Stimulated activated CD8-positive, alpha-beta memory T cell treated with anti-CD3 and anti-CD28 coated beads, Interleukin-4, amount 100 ng/mL, for 48 hours (primary cell): ENCODE measurements around the gene TNRC6B.

Source experiments
- DNase-seq: peaks from one replicate; pipeline ENCODE4 v3.0.0-alpha.2; 2020

The TNRC6B gene

GRCh38 chr22:40240686-40241085, 63.0 kb downstream of the TNRC6B start:
- peak; percentile 25 for DNase-seq

GRCh38 chr22:40241200-40241763, 63.6 kb downstream of the TNRC6B start:
- DNase-seq: peak; percentile 25

GRCh38 chr22:40243891-40244290, 66.2 kb downstream of the TNRC6B start:
- no peak for DNase-seq

- no peak for DNase-seq
Observed at GRCh38 chr22:40244586-40244985, 66.9 kb downstream of the TNRC6B start.

- DNase-seq: peak; percentile 77
Observed at GRCh38 chr22:40247976-40248375, 70.3 kb downstream of the TNRC6B start.

- DNase-seq: no peak
Observed at GRCh38 chr22:40249286-40249685, 71.6 kb downstream of the TNRC6B start.

GRCh38 chr22:40250608-40251007, 72.9 kb downstream of the TNRC6B start:
- DNase-seq: peak; percentile 58

- DNase-seq: no peak
Observed at GRCh38 chr22:40251106-40251505, 73.4 kb downstream of the TNRC6B start.

GRCh38 chr22:40252146-40252545, 74.4 kb downstream of the TNRC6B start:
- DNase-seq: no peak

- no peak for DNase-seq
Observed at GRCh38 chr22:40256516-40256915, 78.8 kb downstream of the TNRC6B start.

- DNase-seq: no peak
Observed at GRCh38 chr22:40258017-40258416, 80.3 kb downstream of the TNRC6B start.

GRCh38 chr22:40258501-40258915, 80.8 kb downstream of the TNRC6B start:
- no peak for DNase-seq

GRCh38 chr22:40261783-40262182, 84.1 kb downstream of the TNRC6B start:
- DNase-seq: no peak

- DNase-seq: no peak
Observed at GRCh38 chr22:40263191-40263590, 85.5 kb downstream of the TNRC6B start.

- DNase-seq: no peak
Observed at GRCh38 chr22:40265783-40266182, 88.1 kb downstream of the TNRC6B start.

GRCh38 chr22:40270031-40270430, 92.3 kb downstream of the TNRC6B start:
- DNase-seq: no peak

GRCh38 chr22:40270748-40271373, 93.1 kb downstream of the TNRC6B start:
- no peak for DNase-seq

GRCh38 chr22:40271440-40271839, 93.7 kb downstream of the TNRC6B start:
- DNase-seq: no peak

GRCh38 chr22:40273319-40273718, 95.6 kb downstream of the TNRC6B start:
- DNase-seq: no peak

GRCh38 chr22:40276996-40277823, 99.5 kb downstream of the TNRC6B start:
- no peak for DNase-seq

GRCh38 chr22:40279017-40279416, 101.3 kb downstream of the TNRC6B start:
- no peak for DNase-seq

- DNase-seq: no peak
Observed at GRCh38 chr22:40281717-40282116, 104.0 kb downstream of the TNRC6B start.

- DNase-seq: no peak
Observed at GRCh38 chr22:40285513-40285912, 107.8 kb downstream of the TNRC6B start.

- DNase-seq: peak; percentile 72
Observed at GRCh38 chr22:40289991-40290459, 112.3 kb downstream of the TNRC6B start.
